K562 (cell line): ENCODE data around the gene KIF18B. TPM values are rescaled to one million over a fixed set of nuclear protein-coding genes. Genes with fewer than 3 reads are reported as not detected.

Source experiments
- ATF1 ChIP-seq, 2 experiments: fragments of 450-650 bp in 1 of 2; IDR thresholded peaks; 2 replicates each; pipeline ENCODE4 v1.6.1; 2016; ENCODE audit warnings: missing compliant biosample characterization in 1 of 2, missing genetic modification characterization in 1 of 2
- CBFB ChIP-seq: sonication (generic); formaldehyde crosslinking; IDR thresholded peaks from 2 replicates; pipeline ENCODE4 v1.4.0; 2020; ENCODE audit warnings: mild to moderate bottlenecking, missing genetic modification reagents
- CHD2 ChIP-seq: IDR thresholded peaks from 2 replicates; pipeline ENCODE4 v1.6.1; 2011; ENCODE audit warnings: low read depth, low read length
- HDAC2 ChIP-seq: fragments of 450-650 bp; IDR thresholded peaks from 2 replicates; pipeline ENCODE4 v1.6.1; 2016; ENCODE audit warnings: mild to moderate bottlenecking
- MTA3 ChIP-seq: fragments of 450-650 bp; formaldehyde crosslinking; IDR thresholded peaks from 2 replicates; pipeline ENCODE4 v1.6.1; 2017; ENCODE audit warnings: mild to moderate bottlenecking, borderline replicate concordance
- NFIC ChIP-seq: fragments of 450-650 bp; IDR thresholded peaks from 2 replicates; pipeline ENCODE4 v1.6.1; 2017; ENCODE audit warnings: mild to moderate bottlenecking, inconsistent platforms
- STAT5B ChIP-seq: fragments of 250-450 bp; sonication (Bioruptor Pico); IDR thresholded peaks from 2 replicates; pipeline ENCODE4 v1.8.0; 2021; ENCODE audit warnings: mild to moderate bottlenecking, inconsistent platforms
- ZNF175 ChIP-seq: fragments of 200-800 bp; sonication (Bioruptor generic); IDR thresholded peaks from 2 replicates; pipeline ENCODE4 v1.6.1; 2016; ENCODE audit warnings: low read depth, mild to moderate bottlenecking, missing genetic modification characterization, missing compliant biosample characterization
- polyA plus RNA-seq, 8 experiments: library from polyadenylated mRNA; depleted of rRNA in 4 of 8; stranded (reverse) in 5 of 8; unstranded in 3 of 8; fragments of >200 nt; fragmentation: Nextera tagmentation in 2 of 8; fragmentation: Illumina TruSeq in 1 of 8; extraction: Ambion mirVana in 2 of 8; extraction: Trizol in 1 of 8; gene quantifications; 2 replicates each; pipeline versions ENCODE4 v1.2.1 to v1.2.3, GENCODE V29; 2011 to 2014; ENCODE audit warnings: inconsistent platforms in 1 of 8, missing spikeins in 1 of 8
- total RNA-seq, 7 experiments: library from RNA; depleted of rRNA in 6 of 7; stranded (reverse); fragments of >200 nt in 6 of 7; fragmentation: Illumina TruSeq in 2 of 7; extraction: Trizol in 2 of 7; gene quantifications; 2 replicates each; pipeline versions ENCODE4 v1.2.1 to v1.2.3, GENCODE V29; 2011 to 2021; ENCODE audit warnings: low replicate concordance in 1 of 7
- TF ChIP-seq, protein P1 (sequence below): fragments of 450-650 bp; IDR thresholded peaks from 2 replicates; pipeline ENCODE4 v1.6.1; 2016; ENCODE audit warnings: mild to moderate bottlenecking, moderate library complexity
- TF ChIP-seq, protein P2 (sequence below): fragments of 250-450 bp; sonication (Bioruptor Pico); IDR thresholded peaks from 2 replicates; pipeline ENCODE4 v1.4.0; 2020; ENCODE audit warnings: mild to moderate bottlenecking
- TF ChIP-seq, protein P3 (sequence below): fragments of 250-450 bp; sonication (Bioruptor Pico); IDR thresholded peaks from 2 replicates; pipeline ENCODE4 v1.5.0; 2021

Gene KIF18B
- total and polyA plus RNA-seq, 9 of the 15 experiments (the other 6 are each of a cell fraction or from before 2014, with no cell fraction given), result 2.0 to 42.8 (median 13.2) TPM

DNA sequence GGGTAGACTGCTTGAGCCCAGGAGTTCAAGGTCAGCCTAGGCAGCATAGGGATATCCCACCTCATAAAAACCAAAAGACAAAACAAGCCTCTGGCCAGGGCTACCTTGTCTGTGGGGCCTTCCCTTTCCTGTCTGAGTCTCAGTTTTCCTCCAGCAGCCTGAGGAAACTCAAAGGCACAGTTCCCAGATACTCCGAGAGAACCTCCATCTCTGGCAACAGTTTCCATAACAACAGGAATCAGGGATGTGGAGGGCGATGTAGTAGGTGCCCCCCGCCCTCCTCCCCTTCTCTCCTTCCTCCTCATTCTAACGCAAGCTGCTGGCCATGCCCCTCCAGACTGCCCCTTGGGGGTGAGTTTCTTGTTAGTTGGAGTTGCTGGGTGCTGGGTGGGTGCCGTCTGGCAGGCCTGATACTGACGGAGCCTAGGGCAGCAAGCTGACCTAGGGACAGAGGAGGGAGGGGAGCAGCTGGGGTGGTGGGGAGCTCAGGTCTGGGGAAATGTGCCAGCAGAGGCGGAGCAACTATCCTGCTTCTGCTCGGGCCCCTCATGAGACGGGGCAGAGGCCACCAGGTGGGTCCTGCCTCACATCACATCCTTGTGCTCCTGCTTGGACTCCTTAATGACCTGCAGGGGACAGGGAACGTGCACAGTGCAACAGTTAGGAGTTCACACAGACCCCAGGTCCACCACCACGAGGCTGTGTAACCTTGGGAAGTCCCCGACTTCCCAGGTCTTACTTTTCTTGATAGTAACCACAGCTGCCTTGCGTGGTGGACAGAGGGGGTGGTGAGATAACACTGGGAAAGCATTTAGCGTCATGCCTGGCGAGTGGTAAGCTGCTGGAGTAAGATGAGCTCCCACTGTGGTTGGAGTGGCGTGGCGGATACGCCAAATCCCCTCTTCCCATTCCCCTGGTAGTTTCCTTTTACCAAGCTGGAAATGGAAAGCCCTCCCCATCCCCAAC lies 40.5 kb downstream of the KIF18B start (continued):
- TF ChIP-seq, protein P1, sequence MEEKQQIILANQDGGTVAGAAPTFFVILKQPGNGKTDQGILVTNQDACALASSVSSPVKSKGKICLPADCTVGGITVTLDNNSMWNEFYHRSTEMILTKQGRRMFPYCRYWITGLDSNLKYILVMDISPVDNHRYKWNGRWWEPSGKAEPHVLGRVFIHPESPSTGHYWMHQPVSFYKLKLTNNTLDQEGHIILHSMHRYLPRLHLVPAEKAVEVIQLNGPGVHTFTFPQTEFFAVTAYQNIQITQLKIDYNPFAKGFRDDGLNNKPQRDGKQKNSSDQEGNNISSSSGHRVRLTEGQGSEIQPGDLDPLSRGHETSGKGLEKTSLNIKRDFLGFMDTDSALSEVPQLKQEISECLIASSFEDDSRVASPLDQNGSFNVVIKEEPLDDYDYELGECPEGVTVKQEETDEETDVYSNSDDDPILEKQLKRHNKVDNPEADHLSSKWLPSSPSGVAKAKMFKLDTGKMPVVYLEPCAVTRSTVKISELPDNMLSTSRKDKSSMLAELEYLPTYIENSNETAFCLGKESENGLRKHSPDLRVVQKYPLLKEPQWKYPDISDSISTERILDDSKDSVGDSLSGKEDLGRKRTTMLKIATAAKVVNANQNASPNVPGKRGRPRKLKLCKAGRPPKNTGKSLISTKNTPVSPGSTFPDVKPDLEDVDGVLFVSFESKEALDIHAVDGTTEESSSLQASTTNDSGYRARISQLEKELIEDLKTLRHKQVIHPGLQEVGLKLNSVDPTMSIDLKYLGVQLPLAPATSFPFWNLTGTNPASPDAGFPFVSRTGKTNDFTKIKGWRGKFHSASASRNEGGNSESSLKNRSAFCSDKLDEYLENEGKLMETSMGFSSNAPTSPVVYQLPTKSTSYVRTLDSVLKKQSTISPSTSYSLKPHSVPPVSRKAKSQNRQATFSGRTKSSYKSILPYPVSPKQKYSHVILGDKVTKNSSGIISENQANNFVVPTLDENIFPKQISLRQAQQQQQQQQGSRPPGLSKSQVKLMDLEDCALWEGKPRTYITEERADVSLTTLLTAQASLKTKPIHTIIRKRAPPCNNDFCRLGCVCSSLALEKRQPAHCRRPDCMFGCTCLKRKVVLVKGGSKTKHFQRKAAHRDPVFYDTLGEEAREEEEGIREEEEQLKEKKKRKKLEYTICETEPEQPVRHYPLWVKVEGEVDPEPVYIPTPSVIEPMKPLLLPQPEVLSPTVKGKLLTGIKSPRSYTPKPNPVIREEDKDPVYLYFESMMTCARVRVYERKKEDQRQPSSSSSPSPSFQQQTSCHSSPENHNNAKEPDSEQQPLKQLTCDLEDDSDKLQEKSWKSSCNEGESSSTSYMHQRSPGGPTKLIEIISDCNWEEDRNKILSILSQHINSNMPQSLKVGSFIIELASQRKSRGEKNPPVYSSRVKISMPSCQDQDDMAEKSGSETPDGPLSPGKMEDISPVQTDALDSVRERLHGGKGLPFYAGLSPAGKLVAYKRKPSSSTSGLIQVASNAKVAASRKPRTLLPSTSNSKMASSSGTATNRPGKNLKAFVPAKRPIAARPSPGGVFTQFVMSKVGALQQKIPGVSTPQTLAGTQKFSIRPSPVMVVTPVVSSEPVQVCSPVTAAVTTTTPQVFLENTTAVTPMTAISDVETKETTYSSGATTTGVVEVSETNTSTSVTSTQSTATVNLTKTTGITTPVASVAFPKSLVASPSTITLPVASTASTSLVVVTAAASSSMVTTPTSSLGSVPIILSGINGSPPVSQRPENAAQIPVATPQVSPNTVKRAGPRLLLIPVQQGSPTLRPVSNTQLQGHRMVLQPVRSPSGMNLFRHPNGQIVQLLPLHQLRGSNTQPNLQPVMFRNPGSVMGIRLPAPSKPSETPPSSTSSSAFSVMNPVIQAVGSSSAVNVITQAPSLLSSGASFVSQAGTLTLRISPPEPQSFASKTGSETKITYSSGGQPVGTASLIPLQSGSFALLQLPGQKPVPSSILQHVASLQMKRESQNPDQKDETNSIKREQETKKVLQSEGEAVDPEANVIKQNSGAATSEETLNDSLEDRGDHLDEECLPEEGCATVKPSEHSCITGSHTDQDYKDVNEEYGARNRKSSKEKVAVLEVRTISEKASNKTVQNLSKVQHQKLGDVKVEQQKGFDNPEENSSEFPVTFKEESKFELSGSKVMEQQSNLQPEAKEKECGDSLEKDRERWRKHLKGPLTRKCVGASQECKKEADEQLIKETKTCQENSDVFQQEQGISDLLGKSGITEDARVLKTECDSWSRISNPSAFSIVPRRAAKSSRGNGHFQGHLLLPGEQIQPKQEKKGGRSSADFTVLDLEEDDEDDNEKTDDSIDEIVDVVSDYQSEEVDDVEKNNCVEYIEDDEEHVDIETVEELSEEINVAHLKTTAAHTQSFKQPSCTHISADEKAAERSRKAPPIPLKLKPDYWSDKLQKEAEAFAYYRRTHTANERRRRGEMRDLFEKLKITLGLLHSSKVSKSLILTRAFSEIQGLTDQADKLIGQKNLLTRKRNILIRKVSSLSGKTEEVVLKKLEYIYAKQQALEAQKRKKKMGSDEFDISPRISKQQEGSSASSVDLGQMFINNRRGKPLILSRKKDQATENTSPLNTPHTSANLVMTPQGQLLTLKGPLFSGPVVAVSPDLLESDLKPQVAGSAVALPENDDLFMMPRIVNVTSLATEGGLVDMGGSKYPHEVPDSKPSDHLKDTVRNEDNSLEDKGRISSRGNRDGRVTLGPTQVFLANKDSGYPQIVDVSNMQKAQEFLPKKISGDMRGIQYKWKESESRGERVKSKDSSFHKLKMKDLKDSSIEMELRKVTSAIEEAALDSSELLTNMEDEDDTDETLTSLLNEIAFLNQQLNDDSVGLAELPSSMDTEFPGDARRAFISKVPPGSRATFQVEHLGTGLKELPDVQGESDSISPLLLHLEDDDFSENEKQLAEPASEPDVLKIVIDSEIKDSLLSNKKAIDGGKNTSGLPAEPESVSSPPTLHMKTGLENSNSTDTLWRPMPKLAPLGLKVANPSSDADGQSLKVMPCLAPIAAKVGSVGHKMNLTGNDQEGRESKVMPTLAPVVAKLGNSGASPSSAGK, result peak; percentile 57
- no peak for TF ChIP-seq CHD2
- TF ChIP-seq ZNF175, result peak; percentile 75
- TF ChIP-seq MTA3, result peak; percentile 69; the same call in 1 of the 2 replicates
- TF ChIP-seq CBFB, result no peak
- TF ChIP-seq, protein P2, sequence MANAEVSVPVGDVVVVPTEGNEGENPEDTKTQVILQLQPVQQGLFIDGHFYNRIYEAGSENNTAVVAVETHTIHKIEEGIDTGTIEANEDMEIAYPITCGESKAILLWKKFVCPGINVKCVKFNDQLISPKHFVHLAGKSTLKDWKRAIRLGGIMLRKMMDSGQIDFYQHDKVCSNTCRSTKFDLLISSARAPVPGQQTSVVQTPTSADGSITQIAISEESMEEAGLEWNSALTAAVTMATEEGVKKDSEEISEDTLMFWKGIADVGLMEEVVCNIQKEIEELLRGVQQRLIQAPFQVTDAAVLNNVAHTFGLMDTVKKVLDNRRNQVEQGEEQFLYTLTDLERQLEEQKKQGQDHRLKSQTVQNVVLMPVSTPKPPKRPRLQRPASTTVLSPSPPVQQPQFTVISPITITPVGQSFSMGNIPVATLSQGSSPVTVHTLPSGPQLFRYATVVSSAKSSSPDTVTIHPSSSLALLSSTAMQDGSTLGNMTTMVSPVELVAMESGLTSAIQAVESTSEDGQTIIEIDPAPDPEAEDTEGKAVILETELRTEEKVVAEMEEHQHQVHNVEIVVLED (CRISPR knock-in tag), result no peak
- no peak for TF ChIP-seq STAT5B (CRISPR knock-in tag)
- TF ChIP-seq, protein P3, sequence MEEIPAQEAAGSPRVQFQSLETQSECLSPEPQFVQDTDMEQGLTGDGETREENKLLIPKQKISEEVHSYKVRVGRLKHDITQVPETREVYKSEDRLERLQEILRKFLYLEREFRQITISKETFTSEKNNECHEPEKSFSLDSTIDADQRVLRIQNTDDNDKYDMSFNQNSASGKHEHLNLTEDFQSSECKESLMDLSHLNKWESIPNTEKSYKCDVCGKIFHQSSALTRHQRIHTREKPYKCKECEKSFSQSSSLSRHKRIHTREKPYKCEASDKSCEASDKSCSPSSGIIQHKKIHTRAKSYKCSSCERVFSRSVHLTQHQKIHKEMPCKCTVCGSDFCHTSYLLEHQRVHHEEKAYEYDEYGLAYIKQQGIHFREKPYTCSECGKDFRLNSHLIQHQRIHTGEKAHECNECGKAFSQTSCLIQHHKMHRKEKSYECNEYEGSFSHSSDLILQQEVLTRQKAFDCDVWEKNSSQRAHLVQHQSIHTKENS (CRISPR knock-in tag), result no peak
- TF ChIP-seq ATF1 (CRISPR knock-in tag; IDR thresholded peaks at IDR 0.05), result no peak
- TF ChIP-seq ATF1 (tag; IDR thresholded peaks at IDR 0.05), result peak; percentile 54; the same call in 1 of the 2 replicates
- TF ChIP-seq NFIC, result peak; percentile 35; the same call in 1 of the 2 replicates
- TF ChIP-seq HDAC2, result peak; percentile 39; the same call in 1 of the 2 replicates
